Measurements from ENCODE around the gene AUTS2. TPM values are rescaled to one million over a fixed set of nuclear protein-coding genes. Genes with fewer than 3 reads are reported as not detected.

The AUTS2 gene
- total and polyA plus RNA-seq, 9 of the 15 experiments (the other 6 are each of a cell fraction or from before 2014, with no cell fraction given): 0.58 TPM; not detected in 8

DNA sequence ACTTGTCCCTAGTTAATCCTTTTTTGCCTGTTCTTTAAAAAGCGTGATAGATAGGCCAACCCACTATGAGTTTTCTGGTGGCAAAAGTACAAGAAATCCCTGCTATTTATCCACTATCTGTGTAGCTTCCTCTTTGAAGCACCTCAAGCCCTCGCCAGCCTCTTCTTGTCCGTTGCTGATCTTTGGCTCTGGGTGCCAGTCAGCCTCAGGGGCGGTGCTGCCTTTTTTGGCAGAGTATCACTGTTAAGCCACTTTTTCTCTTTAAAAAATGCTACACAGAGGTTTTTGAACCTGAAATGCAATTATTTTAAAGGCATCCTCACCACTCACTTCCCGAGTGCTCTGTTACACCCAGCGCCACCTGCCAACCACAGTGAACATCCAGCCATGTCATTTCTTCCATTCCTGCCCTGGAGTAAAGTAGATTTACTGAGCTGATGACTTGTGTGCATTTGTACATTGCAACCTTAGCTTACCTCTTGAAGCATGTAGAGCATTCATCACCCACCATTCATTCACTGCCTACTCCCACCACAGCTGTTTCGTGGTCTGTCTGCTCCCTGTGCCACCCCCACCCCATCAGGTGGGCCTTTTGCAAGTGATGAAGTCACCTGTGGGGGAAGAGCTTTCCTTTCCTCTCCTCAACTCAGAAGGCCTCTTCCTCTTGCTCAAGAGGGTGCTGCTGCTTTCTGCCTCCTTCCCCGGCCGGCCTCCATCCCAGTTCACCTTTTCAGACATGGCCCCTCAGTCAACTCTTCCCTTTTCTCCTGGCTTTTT is 1119.5 kb downstream of the AUTS2 start (continued):
- TF ChIP-seq ZNF699 (CRISPR knock-in tag; IDR thresholded peaks at IDR 0.05; ENCODE audit: insufficient replicate concordance) (no peak), KDM1A (IDR thresholded peaks at IDR 0.05) (no peak), YY1 (IDR thresholded peaks at IDR 0.05; ENCODE audit: borderline replicate concordance in 1 of 3, control insufficient read depth in 1 of 3, extremely low read depth in 1 of 3, insufficient read depth in 3 of 3, insufficient read length in 1 of 3, insufficient replicate concordance in 2 of 3, low read depth in 1 of 3, low read length in 2 of 3) (no peak), NR2F6 (CRISPR knock-in tag; IDR thresholded peaks at IDR 0.05) (no peak), SP2 (IDR thresholded peaks at IDR 0.05; ENCODE audit: extremely low read depth, low read depth, low read length, poor library complexity, severe bottlenecking) (no peak)

- H2AFZ ChIP-seq (ENCODE audit: low read depth, low read length): no peak overlapping the region
- 0% methylated on average over 7 of the region's 7 CpGs for WGBS (ENCODE audit: insufficient coverage, low coverage, missing lambda C conversion rate)
- H3K27ac ChIP-seq (ENCODE audit: extremely low read depth, low read depth, low read length): no peak overlapping the region
- no peaks in the 10 kb centered on the region for H4K20me1 ChIP-seq (replicated peaks; ENCODE audit: control insufficient read depth, insufficient read depth, low read length)
- BruUV-seq (replicated peaks): no TSS peak
- intact Hi-C loops (cut with micrococcal nuclease) (no loop called here), in situ Hi-C loops (cut with MboI) (no loop called here)
- no peaks in the 10 kb centered on the region for H3K79me2 ChIP-seq (ENCODE audit: control insufficient read depth, insufficient read depth, low read length)
- ChIA-PET POLR2A (interaction anchor here (0.6 to 0.7 kb wide), 2 partner anchors 62 to 186 kb away, joined by 3 read pairs; no protein-coding TSS in a partner anchor), CTCF (ENCODE audit: low intra/inter-chr PET ratio) (no interaction called here)
- H3K27me3 ChIP-seq (ENCODE audit: control insufficient read depth in 2 of 2, insufficient read depth in 2 of 2, low read length in 2 of 2): peaks cover 0 to 6% of the 10 kb centered on the region in 2 experiments; a peak in 1 of 5 replicates
- ATAC-seq (no peak), DNase-seq (ENCODE audit: extremely low read depth in 1 of 4, low spot score in 3 of 4) (no peak), FAIRE-seq (no peak)
- H3K4me2 ChIP-seq (ENCODE audit: insufficient read depth, low read length): no peak overlapping the region
- H3K9me1 ChIP-seq (ENCODE audit: control insufficient read depth, insufficient read depth, low read length): no peaks in the 10 kb centered on the region
- no peak overlapping the region for H3K9ac ChIP-seq (ENCODE audit: insufficient read depth in 1 of 2, low read depth in 2 of 2, low read length in 2 of 2)
- H3K36me3 ChIP-seq (ENCODE audit: control insufficient read depth, insufficient read depth, low read length): no peaks in the 10 kb centered on the region
- H3K4me3 ChIP-seq: no peak overlapping the region
- no peaks in the 10 kb centered on the region for H3K9me3 ChIP-seq (replicated peaks; ENCODE audit: control insufficient read depth, insufficient read depth, low read depth, low read length)
- no peaks in the 10 kb centered on the region for H3K4me1 ChIP-seq (replicated peaks in 1 of 2; ENCODE audit: control insufficient read depth in 2 of 2, insufficient read depth in 2 of 2, low read length in 2 of 2)
- no peak for TF ChIP-seq STAT6 (CRISPR knock-in tag; IDR thresholded peaks at IDR 0.05)
- TF ChIP-seq CBFA2T2 (conservative IDR thresholded peaks at IDR 0.05): no peak
- TF ChIP-seq, protein P1, sequence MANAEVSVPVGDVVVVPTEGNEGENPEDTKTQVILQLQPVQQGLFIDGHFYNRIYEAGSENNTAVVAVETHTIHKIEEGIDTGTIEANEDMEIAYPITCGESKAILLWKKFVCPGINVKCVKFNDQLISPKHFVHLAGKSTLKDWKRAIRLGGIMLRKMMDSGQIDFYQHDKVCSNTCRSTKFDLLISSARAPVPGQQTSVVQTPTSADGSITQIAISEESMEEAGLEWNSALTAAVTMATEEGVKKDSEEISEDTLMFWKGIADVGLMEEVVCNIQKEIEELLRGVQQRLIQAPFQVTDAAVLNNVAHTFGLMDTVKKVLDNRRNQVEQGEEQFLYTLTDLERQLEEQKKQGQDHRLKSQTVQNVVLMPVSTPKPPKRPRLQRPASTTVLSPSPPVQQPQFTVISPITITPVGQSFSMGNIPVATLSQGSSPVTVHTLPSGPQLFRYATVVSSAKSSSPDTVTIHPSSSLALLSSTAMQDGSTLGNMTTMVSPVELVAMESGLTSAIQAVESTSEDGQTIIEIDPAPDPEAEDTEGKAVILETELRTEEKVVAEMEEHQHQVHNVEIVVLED (CRISPR knock-in tag; IDR thresholded peaks at IDR 0.05): no peak
- TF ChIP-seq NR3C1 (CRISPR knock-in tag; IDR thresholded peaks at IDR 0.05): no peak
- TF ChIP-seq, protein P2, sequence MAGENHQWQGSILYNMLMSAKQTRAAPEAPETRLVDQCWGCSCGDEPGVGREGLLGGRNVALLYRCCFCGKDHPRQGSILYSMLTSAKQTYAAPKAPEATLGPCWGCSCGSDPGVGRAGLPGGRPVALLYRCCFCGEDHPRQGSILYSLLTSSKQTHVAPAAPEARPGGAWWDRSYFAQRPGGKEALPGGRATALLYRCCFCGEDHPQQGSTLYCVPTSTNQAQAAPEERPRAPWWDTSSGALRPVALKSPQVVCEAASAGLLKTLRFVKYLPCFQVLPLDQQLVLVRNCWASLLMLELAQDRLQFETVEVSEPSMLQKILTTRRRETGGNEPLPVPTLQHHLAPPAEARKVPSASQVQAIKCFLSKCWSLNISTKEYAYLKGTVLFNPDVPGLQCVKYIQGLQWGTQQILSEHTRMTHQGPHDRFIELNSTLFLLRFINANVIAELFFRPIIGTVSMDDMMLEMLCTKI (IDR thresholded peaks at IDR 0.05; ENCODE audit: partially characterized antibody): no peak
- no peak for TF ChIP-seq MAX (CRISPR knock-in tag; IDR thresholded peaks at IDR 0.05)
- no peak for TF ChIP-seq BRD4 (IDR thresholded peaks at IDR 0.05)
These were observed 1120.8 kb downstream of the AUTS2 start for GRCh38 chr7:70719125-70719524.
